DMS 273 (cell line): ENCODE results near the gene KCNJ5.
A peak's percentile ranks its signal among the peaks of the same experiment; 100 is the strongest.
"Not testable (repeated sequence)": the region's sequence is repeated elsewhere in the genome, so short reads cannot be mapped to it uniquely, and the experiment has no call there.

Source experiments
- DNase-seq: peaks from one replicate; lab custom pipeline; 2025; ENCODE audit not compliant: unreplicated experiment; lab: John Stamatoyannopoulos, UW

The KCNJ5 gene

DNA sequence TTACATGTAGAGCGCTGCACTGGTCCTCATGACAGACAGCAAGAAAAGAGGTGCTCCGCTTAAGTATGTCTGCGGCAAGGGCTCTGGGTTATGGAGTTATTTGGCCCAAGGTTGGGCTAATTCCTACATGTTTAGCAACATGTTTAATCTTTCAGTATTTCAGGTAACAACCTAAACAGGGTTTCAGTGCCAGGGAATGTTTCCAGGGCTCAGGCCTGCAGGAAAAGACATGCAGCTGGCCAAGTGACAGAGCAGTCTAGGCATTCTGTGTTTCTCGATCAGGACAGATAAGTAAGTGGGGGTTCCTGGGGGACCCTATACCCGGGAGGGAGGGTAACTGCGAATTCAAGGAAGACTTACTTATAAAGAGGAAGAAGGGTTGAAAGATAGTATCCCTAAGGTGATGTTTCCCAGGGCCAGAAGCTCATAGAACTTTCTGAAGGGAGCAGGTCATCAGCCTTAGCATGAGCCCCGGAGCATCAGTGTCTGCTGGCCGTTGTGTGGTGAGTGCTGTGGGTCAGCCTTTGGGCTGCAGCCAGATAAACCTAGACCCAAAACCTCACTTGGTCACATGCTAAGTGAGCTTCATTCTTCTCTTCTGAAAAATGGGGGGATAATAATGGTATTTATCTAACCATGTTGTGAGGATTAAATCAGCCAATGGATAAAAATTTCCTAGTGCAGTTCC, 18.4 kb downstream of the KCNJ5 start:
- no peak for DNase-seq

DNA sequence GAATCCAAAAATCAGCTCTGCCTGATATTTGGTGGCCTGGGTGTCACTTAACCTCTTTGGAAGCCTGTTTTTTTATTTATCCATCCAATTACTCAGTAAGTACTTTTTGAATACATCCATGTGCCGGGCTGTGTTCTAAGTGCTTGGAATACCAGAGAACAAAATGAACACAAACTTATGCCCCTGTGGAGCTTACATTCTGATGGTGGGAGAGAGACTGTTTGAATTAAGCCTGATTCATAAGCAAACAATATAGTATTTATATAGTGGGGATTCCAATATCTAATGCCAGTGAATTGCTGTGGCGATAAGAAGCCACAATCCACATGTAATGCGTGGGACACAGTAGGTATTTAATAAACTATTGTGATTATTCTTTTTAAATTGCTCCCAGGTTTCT, 19.4 kb downstream of the KCNJ5 start:
- no peak for DNase-seq

DNA sequence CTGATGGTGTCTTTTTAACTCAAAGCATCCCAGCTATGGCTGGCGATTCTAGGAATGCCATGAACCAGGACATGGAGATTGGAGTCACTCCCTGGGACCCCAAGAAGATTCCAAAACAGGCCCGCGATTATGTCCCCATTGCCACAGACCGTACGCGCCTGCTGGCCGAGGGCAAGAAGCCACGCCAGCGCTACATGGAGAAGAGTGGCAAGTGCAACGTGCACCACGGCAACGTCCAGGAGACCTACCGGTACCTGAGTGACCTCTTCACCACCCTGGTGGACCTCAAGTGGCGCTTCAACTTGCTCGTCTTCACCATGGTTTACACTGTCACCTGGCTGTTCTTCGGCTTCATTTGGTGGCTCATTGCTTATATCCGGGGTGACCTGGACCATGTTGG, 20.1 kb downstream of the KCNJ5 start:
- no peak for DNase-seq

DNA sequence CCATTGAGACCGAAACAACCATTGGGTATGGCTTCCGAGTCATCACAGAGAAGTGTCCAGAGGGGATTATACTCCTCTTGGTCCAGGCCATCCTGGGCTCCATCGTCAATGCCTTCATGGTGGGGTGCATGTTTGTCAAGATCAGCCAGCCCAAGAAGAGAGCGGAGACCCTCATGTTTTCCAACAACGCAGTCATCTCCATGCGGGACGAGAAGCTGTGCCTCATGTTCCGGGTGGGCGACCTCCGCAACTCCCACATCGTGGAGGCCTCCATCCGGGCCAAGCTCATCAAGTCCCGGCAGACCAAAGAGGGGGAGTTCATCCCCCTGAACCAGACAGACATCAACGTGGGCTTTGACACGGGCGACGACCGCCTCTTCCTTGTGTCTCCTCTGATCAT, 20.5 kb downstream of the KCNJ5 start:
- DNase-seq, result no peak

GRCh38 chr11:128913806-128914205, 22.6 kb downstream of the KCNJ5 start:
- DNase-seq, result peak; percentile 78

GRCh38 chr11:128914216-128915148, 23.3 kb downstream of the KCNJ5 start:
- peak; percentile 11 for DNase-seq

- peak; percentile 54 for DNase-seq
These were observed 24.0 kb downstream of the KCNJ5 start for GRCh38 chr11:128915149-128915521.

DNA sequence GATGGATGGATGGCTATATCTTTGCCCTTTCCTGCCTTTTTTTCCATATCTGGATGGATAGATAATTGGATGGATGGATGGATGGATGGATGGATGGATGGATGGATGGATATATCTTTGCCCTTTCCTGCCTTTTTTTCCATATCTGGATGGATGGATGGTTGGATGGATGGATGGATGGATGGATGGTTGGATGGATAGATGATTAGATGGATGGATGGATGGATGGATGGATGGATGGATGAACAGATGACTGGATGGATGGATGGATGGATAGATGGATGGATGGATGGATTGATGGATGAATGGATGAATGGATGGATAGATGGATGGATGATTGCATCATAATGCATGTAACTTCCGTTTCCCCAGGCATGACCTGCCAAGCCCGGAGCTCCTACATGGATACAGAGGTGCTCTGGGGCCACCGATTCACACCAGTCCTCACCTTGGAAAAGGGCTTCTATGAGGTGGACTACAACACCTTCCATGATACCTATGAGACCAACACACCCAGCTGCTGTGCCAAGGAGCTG, 24.9 kb downstream of the KCNJ5 start:
- no peak for DNase-seq

DNA sequence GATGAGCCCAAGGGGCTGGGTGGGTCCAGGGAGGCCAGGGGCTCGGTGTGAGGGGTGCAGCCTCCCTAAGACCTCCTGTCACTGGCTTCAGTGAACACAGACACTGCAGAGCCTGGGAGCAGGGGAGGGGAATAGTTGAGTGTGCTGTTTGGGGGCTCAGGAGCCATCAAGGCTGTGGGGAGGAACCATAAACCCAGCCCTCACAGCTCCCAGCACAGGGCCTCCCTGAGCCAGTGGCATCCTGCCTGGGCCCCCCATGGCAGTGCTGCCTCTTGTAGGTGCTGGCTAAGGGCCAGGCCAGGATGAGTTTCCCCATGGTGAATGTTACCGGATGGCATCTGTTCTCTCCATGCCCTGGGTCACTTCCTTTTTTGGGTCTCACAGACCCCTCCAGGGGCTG, 25.5 kb downstream of the KCNJ5 start:
- DNase-seq, result peak; percentile 48

DNA sequence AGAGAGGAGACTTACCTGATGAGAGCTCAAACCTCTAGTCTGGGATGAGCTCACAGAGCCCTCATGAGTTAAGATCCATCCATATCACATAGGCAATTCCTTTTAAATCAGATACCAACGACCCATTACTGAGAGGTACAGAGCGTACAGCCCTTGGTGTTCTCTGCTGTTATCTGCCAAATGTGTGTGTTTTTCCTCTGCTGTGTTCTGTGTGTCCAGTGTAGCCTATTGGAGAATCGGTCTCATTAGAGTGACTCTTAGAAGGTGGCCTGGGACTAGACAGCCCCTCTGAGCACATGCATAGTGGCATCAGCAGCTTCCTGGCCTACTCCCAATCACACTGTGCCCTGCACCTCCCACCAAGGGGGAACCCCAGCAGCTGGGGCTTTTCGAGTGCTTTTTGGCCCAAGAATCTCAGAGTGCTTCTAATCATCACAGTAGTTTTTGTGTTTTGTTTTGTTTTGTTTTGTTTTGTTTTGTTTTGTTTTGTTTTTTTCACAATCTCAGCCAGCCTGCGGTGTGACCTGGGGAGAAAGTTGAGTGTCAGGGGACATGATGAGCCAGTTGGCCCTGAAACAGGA, 26.1 kb downstream of the KCNJ5 start:
- no peak for DNase-seq

DNA sequence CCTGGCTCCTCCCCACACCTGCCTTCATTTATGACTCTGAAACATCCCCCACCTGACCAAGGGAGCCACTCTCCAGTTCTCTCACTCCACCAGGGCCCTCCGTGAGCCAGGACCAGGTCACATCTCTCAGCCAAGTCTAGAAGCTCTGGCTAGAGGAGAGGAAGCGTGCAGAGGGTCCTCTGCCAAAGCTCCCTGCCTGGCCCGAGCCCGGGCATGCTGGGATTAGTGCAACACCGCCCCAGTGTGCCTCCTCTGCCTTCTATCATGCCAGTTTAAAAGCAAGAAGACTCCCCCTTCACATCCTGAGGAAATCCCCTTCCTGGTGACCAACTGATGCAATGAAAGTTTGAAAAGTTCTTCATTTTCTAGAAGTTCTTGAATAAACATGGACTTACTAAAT, 28.1 kb downstream of the KCNJ5 start:
- no peak for DNase-seq

GRCh38 chr11:128919635-128920034, 28.5 kb downstream of the KCNJ5 start:
- DNase-seq, result not testable (repeated sequence)

GRCh38 chr11:128920666-128921065, 29.5 kb downstream of the KCNJ5 start:
- DNase-seq, result no peak

DNA sequence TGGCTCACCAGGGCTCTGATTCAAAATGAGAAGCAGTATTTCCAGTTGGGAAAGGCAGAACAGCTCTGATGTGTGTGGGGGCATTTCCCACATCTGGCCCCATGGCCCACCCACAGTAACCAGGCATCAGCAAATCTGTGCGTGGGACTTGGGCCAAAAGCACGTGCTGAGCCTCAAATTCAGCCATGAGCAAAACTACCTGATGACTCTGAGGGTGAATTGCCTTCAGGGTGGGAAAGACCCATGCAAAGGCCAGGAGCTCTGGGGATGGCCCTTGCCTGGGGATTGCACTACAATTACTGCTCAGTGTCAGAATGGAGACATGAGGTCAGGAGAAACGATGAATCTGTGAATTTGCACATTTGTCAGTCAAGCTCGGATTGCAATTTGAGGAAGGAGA, 30.6 kb downstream of the KCNJ5 start:
- no peak for DNase-seq

DNA sequence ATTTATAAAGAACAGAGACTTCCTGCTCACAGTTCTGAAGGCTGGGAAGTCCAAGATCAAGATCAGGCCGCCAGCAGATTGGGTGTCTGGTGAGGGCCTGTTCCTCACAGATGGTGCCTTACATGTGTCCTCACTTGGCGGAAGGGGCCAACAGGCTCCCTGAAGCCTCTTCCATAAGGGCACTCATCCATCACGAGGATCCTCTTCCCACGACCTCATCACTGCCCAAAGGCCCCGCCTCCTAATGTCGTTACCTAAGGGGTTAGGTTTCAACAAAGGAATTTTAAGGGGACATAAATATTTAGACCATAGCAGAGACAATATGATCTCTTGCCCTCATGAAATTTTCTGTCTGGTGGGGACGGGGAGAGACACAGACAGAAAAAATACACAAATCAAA, 32.9 kb downstream of the KCNJ5 start:
- peak; percentile 15 for DNase-seq

DNA sequence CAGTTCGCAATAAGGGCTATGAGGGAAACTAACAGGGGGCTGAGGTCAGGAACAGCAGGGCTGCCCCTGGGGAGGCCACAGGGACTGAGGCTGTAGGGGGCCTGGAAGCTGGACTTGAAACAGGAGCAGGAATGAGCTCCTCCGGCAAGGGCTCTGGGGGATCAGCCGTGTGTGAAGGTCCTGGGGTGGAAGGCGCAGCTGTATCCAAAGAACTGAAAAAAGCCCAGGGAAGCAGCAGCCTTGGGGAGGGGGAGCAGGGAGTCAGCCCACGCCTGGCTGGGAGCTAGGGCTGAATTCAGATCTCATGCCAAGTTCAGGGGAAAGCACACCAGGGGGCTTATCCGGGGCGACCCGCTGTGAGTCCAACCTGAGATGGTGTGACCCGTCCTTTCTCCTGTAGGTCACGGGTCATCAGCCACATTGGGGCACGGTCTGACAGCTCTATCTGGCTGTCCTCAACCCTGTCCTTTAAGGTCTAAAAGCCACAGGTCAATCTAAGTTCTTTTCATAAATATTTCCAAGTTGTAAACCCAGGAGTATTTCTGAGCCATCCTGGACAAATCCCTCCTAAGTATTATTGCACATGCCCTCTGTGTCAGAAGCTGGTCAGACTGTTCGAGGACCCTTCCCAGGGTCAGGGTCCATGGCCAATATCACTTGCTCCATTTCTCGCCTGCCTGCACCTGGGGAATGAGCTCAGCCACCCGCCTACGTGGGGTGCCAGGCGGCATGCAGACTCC, 33.5 kb downstream of the KCNJ5 start:
- no peak for DNase-seq

- no peak for DNase-seq
These were observed 34.1 kb downstream of the KCNJ5 start for GRCh38 chr11:128925250-128925600.

DNA sequence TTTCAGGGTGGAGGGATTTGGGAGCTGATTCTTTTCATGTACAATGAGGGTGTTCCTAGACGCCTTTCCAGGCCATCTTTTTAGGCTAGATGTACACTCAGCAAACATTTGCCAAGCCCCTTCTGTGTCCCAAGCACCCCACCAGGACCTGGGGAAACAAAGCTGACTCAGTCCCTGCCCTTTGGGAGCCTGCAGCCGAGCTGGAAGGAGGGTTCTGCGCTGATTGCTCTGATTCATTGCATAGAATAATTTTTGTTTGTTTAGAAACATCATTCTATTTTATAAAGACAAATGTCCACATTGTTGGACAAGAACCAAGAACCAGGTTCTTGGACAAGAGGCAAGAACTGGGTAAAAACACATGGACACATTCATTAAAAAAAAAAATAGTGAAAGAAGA, 34.8 kb downstream of the KCNJ5 start:
- DNase-seq, result no peak

DNA sequence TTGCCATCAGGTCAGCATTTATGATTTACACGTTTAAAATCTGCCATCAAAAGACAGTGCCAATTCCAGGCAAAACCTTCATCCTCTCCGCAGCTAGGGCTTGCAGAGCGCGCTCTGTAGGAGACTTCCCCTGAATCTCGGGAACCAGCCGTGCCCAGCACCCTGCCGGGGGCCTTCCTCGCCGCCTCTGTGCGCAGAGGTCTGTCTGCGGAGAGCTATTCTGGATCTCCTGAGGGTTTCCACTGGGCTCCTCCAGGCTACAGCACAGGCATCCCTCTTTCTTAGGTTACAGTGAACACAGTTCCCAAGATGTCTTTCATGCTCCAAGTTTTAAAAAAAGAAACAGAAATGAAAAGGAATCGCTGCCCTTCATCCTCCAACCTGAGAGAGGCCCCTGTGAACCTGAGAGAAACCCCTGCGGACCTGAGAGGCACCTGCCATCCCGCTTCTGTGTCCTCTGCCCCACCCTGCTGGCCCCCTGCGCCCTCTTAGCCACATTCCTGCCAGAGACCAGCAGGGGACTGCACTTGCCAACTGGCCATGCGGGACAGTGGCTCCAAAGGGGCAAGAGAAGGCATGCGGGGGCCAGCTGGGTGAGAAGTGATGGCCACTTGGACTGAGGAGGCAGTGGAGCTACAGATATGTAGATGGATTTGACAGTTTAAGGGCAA, 35.4 kb downstream of the KCNJ5 start:
- DNase-seq, result no peak

- no peak for DNase-seq
These were observed 35.9 kb downstream of the KCNJ5 start for GRCh38 chr11:128927108-128927461.
